ENCODE data around the gene ARHGAP10.

Gene ARHGAP10

DNA sequence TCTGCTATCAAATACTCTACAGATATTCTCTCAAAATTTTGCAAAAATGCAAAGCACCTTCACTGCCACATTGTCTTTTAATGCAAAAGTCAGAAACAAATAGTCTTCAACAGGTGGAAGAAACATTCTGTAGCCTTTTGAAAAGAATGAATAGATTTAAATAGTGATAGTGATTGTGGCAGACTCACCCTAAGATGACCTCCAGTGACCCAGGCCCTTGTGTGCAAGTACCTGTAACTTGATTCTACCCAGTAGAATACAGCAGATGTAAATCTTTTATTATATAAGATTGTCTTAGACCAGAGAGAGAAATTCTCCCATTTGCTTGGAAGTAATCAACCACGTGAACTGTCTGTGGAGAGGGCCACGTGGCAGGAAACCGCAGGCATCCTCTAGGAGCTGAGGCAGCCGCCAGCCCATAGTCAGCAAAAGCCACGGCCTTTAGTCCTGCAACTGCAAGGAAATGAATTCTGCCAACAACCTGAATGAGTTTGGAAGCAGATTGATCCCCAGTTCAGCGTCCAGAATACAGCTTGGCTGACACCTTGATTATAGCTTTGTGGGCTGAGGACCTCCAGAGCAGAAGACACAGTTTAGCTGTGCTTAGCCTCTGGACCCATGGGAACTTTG is 272.5 kb downstream of the ARHGAP10 start:
- peak; percentile 8 for DNase-seq

- DNase-seq = no peak
These were observed 274.1 kb downstream of the ARHGAP10 start for GRCh38 chr4:148006001-148006400.

DNA sequence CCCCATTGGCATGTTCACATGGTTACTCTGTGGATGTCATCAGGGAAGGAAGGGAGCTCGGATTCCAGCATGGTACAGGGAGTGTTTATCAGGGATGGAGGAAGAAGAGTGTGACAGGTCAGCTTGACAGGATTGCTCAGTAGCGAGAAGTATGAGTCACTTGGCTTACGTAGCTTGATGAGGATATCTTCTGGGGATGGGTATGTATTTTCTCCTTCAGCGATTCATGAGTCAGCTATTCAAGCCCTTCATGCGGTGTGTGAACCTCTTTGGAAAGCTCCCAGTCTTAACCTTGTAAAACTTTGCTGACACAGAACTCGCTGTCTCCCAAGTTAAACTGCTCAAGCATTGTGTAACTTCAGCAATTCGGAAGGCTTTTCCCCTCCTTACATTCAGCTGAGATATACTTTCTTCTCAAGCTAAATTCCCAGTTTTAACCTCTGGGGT is 275.4 kb downstream of the ARHGAP10 start:
- DNase-seq = no peak

DNA sequence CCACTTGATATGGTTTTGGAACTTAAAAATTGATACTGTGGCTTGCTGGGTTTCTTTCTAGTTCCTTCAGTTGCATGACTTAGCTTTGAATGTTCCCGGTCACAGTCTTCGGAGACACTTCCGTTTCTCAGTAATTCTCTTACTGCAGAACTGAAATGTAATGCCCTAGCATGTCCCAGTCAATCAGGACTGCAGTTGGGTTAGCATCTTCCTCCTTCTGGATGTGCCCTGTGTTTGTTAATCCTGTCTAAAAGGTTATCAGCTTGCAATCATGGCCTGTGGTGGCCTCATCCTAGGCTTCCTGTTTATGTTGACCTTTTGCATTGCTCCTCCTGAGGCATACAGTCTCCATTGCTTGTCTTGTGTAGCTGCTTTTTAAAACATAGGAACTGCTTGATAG is 275.9 kb downstream of the ARHGAP10 start:
- DNase-seq = no peak

GRCh38 chr4:148015058-148015457 is 283.2 kb downstream of the ARHGAP10 start:
- DNase-seq = no peak

DNA sequence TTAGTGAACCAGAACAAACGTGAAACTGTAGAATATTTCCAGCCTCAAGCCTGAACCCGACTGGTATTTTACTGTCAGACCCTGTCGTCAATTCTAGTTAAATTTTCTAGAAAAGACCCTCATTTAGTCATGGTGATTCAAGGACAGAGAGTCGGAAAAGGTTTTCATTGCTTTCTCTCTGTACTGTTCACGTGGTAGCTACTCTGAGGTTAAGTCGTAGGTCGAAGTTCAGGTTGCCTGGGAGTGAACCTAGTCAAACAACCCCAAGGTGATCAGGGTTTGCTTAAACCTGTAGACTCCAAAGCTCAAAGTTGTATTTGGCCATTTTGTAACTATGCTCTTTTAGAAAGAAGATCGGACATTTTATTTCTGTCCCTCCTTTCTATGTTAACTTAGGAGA is 283.6 kb downstream of the ARHGAP10 start:
- DNase-seq = no peak

- DNase-seq = no peak
These were observed 284.3 kb downstream of the ARHGAP10 start for GRCh38 chr4:148016063-148016637.

DNA sequence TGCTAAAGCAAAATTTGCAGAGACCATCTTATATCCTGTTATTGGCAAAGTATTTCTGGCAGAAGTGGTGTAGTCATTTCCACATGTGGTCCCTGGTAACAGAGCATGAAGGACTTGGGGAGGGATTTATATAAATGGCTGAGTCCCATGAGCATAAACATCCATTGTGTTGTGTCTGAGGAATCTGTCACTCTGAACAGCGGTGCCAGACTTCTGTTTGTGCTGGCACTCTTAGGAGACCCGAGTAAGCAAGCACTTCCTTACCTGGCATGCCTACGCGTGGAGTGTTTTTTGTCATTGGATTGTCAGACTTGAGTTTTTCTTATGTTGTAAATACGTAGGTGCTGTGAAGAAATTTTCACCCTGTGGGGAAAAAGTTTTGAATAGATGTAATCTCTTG is 285.9 kb downstream of the ARHGAP10 start:
- no peak for DNase-seq

GRCh38 chr4:148021686-148022085 is 289.8 kb downstream of the ARHGAP10 start:
- no peak for DNase-seq

- DNase-seq = no peak
These were observed 291.1 kb downstream of the ARHGAP10 start for GRCh38 chr4:148022975-148023374.

DNA sequence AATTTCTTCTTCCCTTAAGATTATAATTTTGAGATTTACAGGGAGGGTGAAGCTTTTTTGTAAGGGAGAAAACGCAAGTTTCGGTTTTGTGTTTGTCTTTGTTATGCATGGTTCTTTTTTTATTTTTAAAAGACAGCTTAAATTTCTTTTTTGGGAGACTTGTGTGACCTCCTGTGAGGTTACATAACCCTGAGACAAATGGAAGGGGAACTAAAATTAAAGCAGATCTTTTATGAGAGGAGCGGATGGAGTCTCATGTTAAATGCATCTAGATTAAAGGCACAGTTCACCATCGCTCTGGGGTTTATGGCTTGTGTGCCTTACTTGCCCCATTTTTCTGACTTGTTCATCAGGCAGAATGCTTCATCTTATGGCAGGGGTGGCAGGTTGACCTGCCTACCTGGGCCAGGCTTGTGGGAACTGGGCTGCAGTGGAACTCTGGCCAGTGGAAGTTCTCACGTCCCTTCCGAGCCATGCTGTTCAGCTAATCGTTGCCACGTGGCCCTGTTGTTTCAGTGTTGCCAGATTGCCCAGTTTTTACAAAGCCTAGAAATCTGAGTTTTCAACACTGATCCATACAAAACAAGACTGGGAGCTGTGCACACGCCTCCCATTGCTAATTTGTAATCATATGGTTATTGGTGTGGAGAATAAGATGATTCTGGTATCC is 291.8 kb downstream of the ARHGAP10 start:
- no peak for DNase-seq

DNA sequence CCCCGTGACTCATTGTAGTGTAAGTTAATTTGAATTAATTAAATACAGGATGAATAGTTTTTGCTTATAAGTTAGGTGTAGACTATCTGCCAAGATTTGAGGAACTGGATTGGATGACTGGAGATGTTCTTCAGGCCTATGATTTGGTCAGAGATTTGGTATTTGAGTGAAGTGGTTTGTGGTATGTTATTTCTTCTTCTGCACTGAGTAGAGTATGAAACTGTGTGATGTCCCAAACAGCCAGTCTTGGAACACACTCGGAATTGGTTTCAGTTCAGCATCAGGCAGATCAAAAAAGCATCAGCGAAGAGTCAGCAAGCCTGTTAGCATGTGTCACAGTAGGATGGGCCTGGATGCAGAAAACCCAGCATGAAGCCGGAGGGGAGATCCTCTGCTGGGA is 294.1 kb downstream of the ARHGAP10 start:
- no peak for DNase-seq

DNA sequence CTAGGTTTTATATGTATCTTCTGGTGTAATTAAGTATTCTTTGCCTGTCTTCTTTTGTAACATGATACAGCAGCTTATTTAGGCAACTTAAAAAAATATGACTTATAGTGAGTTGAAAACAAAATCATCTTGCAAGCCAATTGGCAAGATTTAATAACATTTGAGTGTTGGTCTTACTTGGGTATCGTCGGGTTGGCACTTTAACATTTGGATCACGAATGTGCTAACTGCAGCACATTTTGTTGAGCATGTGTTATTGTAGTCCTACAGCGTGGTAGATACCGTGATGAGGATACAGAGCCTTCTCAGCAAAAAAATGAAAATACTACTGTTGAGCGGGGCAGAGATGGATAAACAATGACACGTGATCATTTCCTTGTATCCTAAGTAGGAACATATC is 295.3 kb downstream of the ARHGAP10 start:
- DNase-seq = no peak

DNA sequence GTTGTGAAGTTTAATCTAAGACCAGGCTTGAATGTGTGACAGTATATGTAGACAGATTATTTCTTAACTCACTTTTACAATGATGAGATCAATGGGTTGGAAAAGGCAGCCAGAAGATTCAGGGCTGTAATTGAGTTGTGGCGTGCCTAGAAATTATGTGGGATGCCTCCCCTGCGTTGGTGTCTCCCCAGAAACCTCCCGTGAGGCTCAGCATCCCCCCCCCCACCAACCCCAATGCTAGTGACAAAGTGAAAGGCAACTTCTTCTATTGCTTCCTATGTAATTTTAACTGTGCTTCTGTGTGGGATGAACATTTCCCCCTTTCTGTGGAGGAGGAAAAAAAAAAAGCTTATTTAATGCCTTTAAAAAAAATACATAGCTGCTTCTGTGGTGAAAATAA is 297.9 kb downstream of the ARHGAP10 start:
- DNase-seq = no peak

DNA sequence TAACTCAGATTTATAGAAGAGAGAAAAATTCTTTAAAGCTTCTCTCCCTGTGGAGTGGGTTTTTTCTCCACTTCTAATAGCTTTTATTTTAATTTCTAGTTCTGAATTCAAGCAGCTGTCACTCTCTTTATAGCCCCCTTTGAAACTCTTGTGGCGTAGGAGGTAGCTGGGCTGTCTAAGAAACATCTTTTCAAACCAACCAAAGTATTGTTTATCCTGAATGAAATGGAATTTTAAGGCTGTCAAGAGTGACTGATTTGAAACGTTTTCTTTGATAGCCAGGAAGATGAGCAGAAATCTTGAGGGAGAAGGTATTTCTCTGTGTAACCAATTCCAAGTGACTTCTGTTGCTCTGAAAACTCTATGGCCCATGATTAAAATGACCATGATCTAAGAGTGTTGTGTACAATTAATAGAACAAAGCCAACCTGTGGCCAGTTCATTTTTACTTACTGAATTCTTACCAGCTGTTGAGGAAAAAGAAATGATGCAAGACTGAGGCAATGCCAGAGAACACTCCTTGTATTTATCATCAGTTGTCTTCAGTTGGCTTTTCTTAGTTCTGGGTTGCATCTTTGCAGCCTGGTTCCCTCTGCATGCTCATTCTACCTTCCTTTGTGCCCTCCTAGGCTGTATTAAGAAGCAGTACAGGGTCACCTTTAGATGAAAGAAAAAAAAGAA is 298.4 kb downstream of the ARHGAP10 start:
- no peak for DNase-seq

- DNase-seq = no peak
These were observed 302.9 kb downstream of the ARHGAP10 start for GRCh38 chr4:148034813-148035212.

- no peak for DNase-seq
These were observed 309.9 kb downstream of the ARHGAP10 start for GRCh38 chr4:148041606-148042329.

DNA sequence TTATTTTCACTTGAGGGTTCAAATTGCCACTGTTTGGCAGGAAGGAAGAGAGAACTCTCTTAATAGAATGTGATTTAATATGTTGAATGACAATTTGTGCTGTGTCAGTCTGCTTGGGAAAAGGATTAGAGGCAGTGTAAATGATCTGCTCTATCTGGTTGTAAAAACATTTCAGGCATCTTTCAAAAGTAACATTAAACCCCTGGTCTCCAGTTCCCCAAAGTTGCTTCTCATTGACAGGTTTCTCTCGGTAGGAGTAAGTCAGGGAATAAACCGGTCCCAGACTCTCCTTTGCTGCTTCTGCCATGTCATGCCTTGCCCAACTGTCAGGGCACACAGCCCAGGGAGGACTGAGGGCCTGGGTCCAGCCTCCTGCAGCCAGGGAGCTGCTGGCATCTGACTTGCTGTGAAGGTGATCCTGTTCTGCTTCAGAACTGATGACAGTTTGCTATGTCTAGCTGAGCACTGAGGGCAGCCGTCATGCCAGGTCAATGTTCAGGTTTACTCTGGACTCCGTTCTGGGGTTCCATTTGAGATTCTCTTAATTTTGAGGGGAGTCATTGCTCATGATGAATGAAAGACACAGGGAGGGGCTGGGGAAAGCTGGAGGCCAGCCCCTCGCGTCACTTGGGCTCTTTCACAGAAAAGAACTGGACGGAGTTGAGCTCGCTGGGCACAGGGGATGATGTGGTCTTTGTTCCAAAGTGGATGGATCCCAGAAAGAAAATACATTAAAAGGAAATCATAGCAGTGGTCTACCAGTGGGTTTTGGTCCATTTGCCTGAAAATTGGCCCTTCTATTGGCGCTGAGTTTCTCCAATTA is 312.4 kb downstream of the ARHGAP10 start:
- no peak for DNase-seq

DNA sequence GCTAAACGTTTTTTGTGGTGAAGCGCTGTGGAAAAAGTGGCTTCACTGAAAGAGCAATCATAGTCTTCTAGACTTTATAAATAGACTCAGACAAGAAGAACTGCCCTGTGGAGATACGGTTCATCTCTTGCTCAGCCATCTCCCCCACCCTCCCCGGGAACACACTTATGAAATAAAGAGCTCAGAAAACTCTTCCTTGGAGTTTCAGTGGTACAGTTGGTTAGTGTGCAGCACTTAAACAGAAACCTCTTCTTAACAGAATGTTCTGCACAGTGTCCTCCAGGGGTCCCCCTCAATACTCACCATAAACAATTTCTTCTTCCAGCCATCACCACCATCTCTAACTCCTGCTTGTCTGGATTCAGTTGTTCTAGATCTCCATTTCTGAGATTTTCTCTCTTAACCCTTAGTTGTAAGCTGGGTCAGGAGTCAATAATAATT is 313.0 kb downstream of the ARHGAP10 start:
- DNase-seq = no peak

DNA sequence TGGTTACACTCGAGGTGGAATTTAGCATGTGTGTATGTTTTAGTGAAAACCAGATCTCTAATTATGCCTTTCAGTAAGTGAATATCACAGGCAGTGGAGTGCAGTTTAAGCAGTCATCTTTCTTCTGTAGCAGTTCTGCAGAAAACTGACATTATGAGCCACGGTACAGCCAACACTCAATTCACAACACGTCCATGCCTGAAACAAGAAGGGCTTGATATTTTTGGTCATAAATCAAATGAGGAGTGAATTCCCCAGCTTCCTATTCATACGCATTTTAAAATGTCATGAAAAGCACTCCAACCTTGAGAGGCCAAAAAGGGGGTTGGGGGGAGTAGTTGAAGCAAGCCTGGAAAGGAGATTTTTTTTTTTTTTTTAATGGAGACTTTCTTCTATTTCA is 316.7 kb downstream of the ARHGAP10 start:
- DNase-seq = no peak

DNA sequence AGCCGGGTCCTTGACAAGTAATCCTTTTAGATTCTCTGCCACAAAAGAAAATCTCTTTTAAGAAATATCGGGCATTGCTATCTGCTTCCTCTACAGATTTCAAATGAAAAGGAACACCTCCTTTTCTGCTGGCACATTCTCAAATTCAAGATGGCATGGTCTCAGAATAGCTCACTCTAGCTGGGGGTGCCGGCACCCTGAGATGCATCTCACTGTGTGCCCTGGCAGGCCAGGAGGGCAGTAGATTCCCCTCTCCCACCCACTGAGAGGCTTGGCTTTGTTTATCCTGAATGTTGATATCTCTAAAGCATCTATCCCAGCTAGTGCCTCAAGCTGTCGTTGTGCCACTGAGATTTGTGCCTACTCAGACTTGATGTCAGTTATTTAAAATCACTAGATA is 319.5 kb downstream of the ARHGAP10 start:
- no peak for DNase-seq

DNA sequence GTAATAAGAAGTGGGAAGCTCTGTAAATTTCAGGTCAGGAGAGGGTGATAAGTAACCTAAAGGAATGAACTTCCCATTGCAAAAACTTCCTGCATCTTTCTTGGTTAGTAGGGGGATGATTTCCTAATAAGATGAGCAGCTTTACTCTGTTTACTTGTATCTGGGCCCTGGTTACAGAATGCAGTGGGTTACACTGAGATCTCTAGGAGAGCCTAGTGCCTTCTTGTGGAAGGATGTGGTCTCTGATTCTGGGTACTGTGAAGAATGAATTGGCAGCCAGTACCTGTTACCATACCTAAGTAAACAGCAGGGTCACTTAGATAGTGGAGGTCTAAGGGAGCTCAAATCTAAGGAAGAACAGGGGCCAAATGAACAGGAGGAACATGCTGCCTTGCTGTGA is 320.6 kb downstream of the ARHGAP10 start:
- no peak for DNase-seq
